ENCODE data around the gene SH3GLB2.

SH3GLB2 gene

GRCh38 chr9:128999581-129000206, 28.4 kb downstream of the SH3GLB2 start:
- DNase-seq (ENCODE audit: low read depth), result no peak
- TF ChIP-seq, protein P1, sequence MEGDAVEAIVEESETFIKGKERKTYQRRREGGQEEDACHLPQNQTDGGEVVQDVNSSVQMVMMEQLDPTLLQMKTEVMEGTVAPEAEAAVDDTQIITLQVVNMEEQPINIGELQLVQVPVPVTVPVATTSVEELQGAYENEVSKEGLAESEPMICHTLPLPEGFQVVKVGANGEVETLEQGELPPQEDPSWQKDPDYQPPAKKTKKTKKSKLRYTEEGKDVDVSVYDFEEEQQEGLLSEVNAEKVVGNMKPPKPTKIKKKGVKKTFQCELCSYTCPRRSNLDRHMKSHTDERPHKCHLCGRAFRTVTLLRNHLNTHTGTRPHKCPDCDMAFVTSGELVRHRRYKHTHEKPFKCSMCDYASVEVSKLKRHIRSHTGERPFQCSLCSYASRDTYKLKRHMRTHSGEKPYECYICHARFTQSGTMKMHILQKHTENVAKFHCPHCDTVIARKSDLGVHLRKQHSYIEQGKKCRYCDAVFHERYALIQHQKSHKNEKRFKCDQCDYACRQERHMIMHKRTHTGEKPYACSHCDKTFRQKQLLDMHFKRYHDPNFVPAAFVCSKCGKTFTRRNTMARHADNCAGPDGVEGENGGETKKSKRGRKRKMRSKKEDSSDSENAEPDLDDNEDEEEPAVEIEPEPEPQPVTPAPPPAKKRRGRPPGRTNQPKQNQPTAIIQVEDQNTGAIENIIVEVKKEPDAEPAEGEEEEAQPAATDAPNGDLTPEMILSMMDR (IDR thresholded peaks at IDR 0.05; ENCODE audit: low read depth, low read length, missing control alignments), result no peak

DNA sequence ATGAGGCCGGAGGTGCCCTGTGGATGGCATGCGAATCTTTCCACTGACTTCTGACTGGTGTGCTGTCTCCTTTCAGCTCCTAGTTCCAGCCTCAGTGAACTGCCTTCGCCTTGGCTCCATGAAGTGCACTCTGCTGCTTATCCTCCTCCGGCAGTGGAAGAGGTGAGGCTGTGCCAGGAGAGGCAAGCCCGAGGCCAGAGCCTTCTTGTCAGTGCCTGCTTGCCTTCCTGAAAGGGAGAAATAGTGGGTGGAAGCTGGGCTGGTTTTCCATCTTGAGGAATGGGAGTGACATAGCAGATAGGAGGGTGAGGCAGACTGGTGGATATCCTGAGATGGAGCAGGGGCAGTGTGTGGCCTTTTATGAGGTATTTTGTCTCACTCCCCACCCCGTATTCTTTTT, 29.7 kb downstream of the SH3GLB2 start:
- TF ChIP-seq, protein P1 (IDR thresholded peaks at IDR 0.05; ENCODE audit: low read depth, low read length, missing control alignments), result no peak
- DNase-seq (ENCODE audit: low read depth), result no peak
- no peak overlapping the region for H3K4me3 ChIP-seq (ENCODE audit: low read depth, low read length)

More at GRCh38 chr9:128999581-129000206, 28.4 kb downstream of the SH3GLB2 start:
- H3K4me3 ChIP-seq (ENCODE audit: low read depth, low read length), result no peak overlapping the region

DNA sequence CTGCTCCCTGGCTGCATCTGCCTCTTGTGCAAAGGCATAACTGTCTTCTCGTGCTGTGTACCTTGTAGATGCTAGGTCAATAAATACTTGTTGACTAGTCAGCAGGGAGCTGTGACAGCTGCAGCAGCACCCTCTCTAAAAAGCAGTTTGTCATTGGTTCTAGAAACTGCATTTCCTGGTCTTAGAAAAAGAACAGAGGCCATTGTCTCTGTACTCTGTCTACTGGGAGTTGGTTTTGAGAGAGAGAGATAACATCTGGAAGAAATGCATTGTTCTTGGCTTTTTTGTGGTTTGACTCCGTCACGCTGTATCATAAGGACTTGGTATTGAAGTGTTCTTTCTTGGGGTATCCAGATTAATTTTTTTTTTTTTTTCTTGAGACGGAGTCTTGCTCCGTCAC, 32.3 kb downstream of the SH3GLB2 start:
- H3K4me3 ChIP-seq (ENCODE audit: low read depth, low read length), result no peak overlapping the region
- TF ChIP-seq, protein P1 (IDR thresholded peaks at IDR 0.05; ENCODE audit: low read depth, low read length, missing control alignments), result no peak

DNA sequence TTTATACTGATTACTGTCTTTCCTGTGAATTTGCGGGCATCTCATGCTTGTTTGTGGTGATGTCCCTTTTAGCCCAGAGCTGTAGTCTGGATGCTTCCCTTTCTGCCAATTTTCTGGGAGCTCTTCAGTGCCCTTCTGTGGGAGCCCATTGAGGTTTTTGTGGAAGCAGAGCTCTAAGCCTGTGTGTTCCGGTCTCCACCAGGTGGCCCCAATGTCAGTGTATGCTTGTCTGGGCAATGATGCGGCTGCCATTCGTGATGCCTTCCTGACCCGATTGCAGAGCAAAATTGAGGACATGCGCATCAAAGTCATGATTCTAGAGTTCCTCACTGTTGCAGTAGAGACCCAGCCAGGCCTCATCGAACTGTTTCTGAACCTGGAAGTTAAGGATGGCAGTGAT, 35.1 kb downstream of the SH3GLB2 start:
- no peak for DNase-seq (ENCODE audit: low read depth)
- TF ChIP-seq, protein P1 (IDR thresholded peaks at IDR 0.05; ENCODE audit: low read depth, low read length, missing control alignments), result peak; percentile 15
- H3K4me3 ChIP-seq (ENCODE audit: low read depth, low read length), result no peak overlapping the region

More for the DNA sequence above, 32.3 kb downstream of the SH3GLB2 start:
- no peak for DNase-seq (ENCODE audit: low read depth)

DNA sequence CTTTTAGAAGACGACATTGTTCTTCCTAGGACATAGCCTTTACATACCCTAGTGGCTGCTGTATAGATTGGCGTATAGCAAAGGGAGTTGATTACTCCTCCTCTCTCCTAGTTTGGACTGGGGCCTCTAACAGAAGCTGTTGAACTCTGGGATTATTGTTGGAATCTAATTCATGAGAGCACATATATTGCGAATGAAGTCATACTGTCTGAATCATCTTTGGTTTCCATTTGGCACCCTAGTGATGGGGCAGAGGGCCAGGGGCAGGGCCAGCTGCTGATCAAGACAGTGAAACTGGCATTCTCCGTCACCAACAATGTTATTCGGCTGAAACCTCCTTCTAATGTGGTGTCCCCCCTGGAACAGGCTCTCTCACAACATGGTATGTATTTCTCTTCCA, 40.3 kb downstream of the SH3GLB2 start:
- DNase-seq (ENCODE audit: low read depth), result no peak
- H3K4me3 ChIP-seq (ENCODE audit: low read depth, low read length), result no peak overlapping the region
- TF ChIP-seq, protein P1 (IDR thresholded peaks at IDR 0.05; ENCODE audit: low read depth, low read length, missing control alignments), result no peak

GRCh38 chr9:128986671-128987070, 41.5 kb downstream of the SH3GLB2 start:
- DNase-seq (ENCODE audit: low read depth), result no peak
- TF ChIP-seq, protein P1 (IDR thresholded peaks at IDR 0.05; ENCODE audit: low read depth, low read length, missing control alignments), result no peak

DNA sequence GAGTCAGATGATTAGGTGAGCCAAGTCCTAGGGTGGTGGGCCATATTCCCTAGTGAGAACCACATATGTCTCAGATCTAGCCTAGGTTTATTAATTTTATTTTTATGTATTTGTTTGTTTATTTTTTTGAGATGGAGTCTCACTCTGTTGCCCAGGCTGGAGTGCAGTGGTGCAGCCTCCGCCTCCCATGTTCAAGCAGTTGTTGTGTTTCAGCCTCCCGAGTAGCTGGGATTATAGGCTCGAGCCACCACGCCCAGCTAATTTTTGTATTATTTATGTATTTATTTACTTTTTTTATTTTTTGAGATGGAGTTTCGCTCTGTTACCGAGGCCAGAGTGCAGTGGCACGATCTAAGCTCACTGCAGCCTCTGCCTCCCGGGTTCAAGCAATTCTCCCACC, 44.6 kb downstream of the SH3GLB2 start:
- no peak overlapping the region for H3K4me3 ChIP-seq (ENCODE audit: low read depth, low read length)
- TF ChIP-seq, protein P1 (IDR thresholded peaks at IDR 0.05; ENCODE audit: low read depth, low read length, missing control alignments), result no peak
- no peak for DNase-seq (ENCODE audit: low read depth)

More at GRCh38 chr9:128986671-128987070, 41.5 kb downstream of the SH3GLB2 start:
- H3K4me3 ChIP-seq (ENCODE audit: low read depth, low read length), result no peak overlapping the region

All from GM12864 (cell line).